CD4-positive, alpha-beta T cell (primary cell): ENCODE data around the gene KCNMA1. TPM values are rescaled to one million over a fixed set of nuclear protein-coding genes. Genes with fewer than 3 reads are reported as not detected.

ENCODE experiments used
- ATAC-seq: fragments of 200-7000 bp; cut with Tn5 transposase; one replicate; pipeline ENCODE4 v1.10.0; 2022; ENCODE audit warnings: mild to moderate bottlenecking; ENCODE audit not compliant: poor library complexity
- CTCF ChIA-PET: fragments of 350-600 bp; sonication (Branson Sonifier 250); formaldehyde crosslinking; loops from one replicate; lab custom pipeline; 2021; ENCODE audit warnings: antibody characterized with exemption, inconsistent platforms; lab: Charles Lee
- POLR2A ChIA-PET: fragments of 350-600 bp; sonication (Branson Sonifier 250); formaldehyde crosslinking; loops from one replicate; lab custom pipeline; 2021; ENCODE audit warnings: antibody characterized with exemption, inconsistent platforms; lab: Charles Lee
- DNase-seq, 14 experiments: peaks; one replicate each; pipeline ENCODE4 v3.0.0-alpha.2; 2013 to 2020; ENCODE audit warnings: mixed read lengths in 2 of 14
- H3K27ac ChIP-seq, 2 donors: one replicate each; pipeline versions ENCODE4 v1.5.1 to v1.7.0; 2013; ENCODE audit warnings: low read length in 2 of 2, low read depth in 1 of 2, mild to moderate bottlenecking in 1 of 2
- H3K27me3 ChIP-seq, 2 experiments: 1 replicate in 1 of 2; 2 replicates in 1 of 2; pipeline versions ENCODE4 v1.6.1 to v1.7.0; 2013; ENCODE audit warnings: low read length in 2 of 2, control low read depth in 1 of 2, mild to moderate bottlenecking in 1 of 2, moderate library complexity in 1 of 2; ENCODE audit not compliant: insufficient read depth in 2 of 2, control insufficient read depth in 1 of 2
- H3K36me3 ChIP-seq: one replicate; pipeline ENCODE4 v1.6.1; 2013; ENCODE audit warnings: low read length, control low read depth; ENCODE audit not compliant: insufficient read depth
- H3K4me1 ChIP-seq: one replicate; pipeline ENCODE4 v1.6.1; 2013; ENCODE audit warnings: low read length, control low read depth; ENCODE audit not compliant: insufficient read depth
- H3K4me3 ChIP-seq: one replicate; pipeline ENCODE4 v1.5.1; 2013; ENCODE audit warnings: mild to moderate bottlenecking, low read length, moderate library complexity
- H3K9me3 ChIP-seq, 2 experiments: 1 replicate in 1 of 2; 2 replicates in 1 of 2; pipeline versions ENCODE4 v1.6.1 to v1.7.0; 2013; ENCODE audit warnings: low read length in 2 of 2, mild to moderate bottlenecking in 2 of 2, control low read depth in 1 of 2, moderate library complexity in 1 of 2; ENCODE audit not compliant: control insufficient read depth in 1 of 2, insufficient read depth in 1 of 2
- H3K27ac Mint-ChIP-seq: one replicate; pipeline ENCODE4 v1.8.0; 2020; ENCODE audit warnings: mixed read lengths
- H3K27me3 Mint-ChIP-seq: one replicate; pipeline ENCODE4 v1.8.0; 2021; ENCODE audit warnings: mixed read lengths
- H3K36me3 Mint-ChIP-seq: one replicate; pipeline ENCODE4 v1.8.0; 2021; ENCODE audit warnings: low read depth, mixed read lengths
- H3K4me1 Mint-ChIP-seq: one replicate; pipeline ENCODE4 v1.8.0; 2021; ENCODE audit warnings: low read depth, mixed read lengths
- H3K4me3 Mint-ChIP-seq: one replicate; pipeline ENCODE4 v1.8.0; 2020; ENCODE audit warnings: mild to moderate bottlenecking, mixed read lengths
- H3K9me3 Mint-ChIP-seq: one replicate; pipeline ENCODE4 v1.8.0; 2020; ENCODE audit warnings: mixed read lengths
- intact Hi-C, 2 experiments: fragments of 100-400 bp; cut with DNase I in 1 of 2; cut with micrococcal nuclease in 1 of 2; formaldehyde crosslinking; loops; one replicate each; pipeline versions ENCODE4 v1.15.1 to v1.9.0; 2023 to 2025; cut with DNase I, micrococcal nuclease
- total RNA-seq, 174 experiments: library from RNA in 2 of 174; stranded (reverse) in 2 of 174; gene quantifications; one replicate each; pipeline ENCODE4 v1.2.3 and lab custom pipeline; 2021 to 2026
- TF ChIP-seq, protein P1 (sequence below): fragments of 200-600 bp; IDR thresholded peaks from one replicate; pipeline ENCODE4 v1.8.0; 2022; ENCODE audit warnings: antibody characterized with exemption, mild to moderate bottlenecking

Gene KCNMA1
- total RNA-seq, 2 experiments from 2014 or later: not detected

GRCh38 chr10:77401683-77402082 is 235.9 kb downstream of the KCNMA1 start:
- ChIA-PET CTCF (no interaction called here), POLR2A (no interaction called here)
- Mint-ChIP-seq H3K4me1 (no peaks in the 10 kb centered on the region), H3K27me3 (peaks cover 15% of the 10 kb centered on the region), H3K9me3 (no peaks in the 10 kb centered on the region), H3K27ac (no peak overlapping the region), H3K4me3 (no peak overlapping the region), H3K36me3 (no peaks in the 10 kb centered on the region)
- no peak for ATAC-seq
- Histone ChIP-seq H3K27me3 (no peaks in the 10 kb centered on the region), H3K27ac (no peak overlapping the region), H3K4me1 (no peaks in the 10 kb centered on the region), H3K36me3 (no peaks in the 10 kb centered on the region), H3K9me3 (no peaks in the 10 kb centered on the region), H3K4me3 (no peak overlapping the region)
- TF ChIP-seq, protein P1, sequence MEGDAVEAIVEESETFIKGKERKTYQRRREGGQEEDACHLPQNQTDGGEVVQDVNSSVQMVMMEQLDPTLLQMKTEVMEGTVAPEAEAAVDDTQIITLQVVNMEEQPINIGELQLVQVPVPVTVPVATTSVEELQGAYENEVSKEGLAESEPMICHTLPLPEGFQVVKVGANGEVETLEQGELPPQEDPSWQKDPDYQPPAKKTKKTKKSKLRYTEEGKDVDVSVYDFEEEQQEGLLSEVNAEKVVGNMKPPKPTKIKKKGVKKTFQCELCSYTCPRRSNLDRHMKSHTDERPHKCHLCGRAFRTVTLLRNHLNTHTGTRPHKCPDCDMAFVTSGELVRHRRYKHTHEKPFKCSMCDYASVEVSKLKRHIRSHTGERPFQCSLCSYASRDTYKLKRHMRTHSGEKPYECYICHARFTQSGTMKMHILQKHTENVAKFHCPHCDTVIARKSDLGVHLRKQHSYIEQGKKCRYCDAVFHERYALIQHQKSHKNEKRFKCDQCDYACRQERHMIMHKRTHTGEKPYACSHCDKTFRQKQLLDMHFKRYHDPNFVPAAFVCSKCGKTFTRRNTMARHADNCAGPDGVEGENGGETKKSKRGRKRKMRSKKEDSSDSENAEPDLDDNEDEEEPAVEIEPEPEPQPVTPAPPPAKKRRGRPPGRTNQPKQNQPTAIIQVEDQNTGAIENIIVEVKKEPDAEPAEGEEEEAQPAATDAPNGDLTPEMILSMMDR: no peak
- DNase-seq: no peak
- intact Hi-C loops: no loop called here

DNA sequence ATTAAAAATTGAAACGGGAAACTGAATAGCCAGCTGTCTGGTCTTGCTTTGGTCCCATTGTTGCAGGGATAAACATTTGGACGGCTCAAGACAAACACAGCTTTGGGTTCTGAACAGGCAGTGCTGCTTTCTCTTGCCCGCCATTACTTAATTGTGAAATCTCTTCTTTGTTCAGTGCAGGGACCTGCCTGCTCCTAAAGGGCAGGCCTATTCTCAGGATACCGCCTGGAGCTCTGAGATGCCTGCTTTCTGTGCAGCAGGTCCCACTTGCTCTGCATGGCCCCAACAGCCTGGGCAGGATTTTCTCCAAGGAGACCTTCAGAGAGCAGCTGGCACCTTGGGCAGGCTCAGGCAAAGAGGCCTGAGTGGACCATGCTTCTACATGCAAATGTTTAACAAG is 237.6 kb downstream of the KCNMA1 start:
- Mint-ChIP-seq H3K4me3 (no peak overlapping the region), H3K27ac (no peak overlapping the region), H3K4me1 (no peaks in the 10 kb centered on the region), H3K27me3 (peaks cover 15% of the 10 kb centered on the region), H3K9me3 (no peaks in the 10 kb centered on the region), H3K36me3 (no peaks in the 10 kb centered on the region)
- TF ChIP-seq, protein P1: no peak
- ATAC-seq (no peak), DNase-seq (no peak)
- H3K27me3 ChIP-seq: no peaks in the 10 kb centered on the region
- intact Hi-C loops: no loop called here
- H3K4me3 ChIP-seq: no peak overlapping the region
- CTCF ChIA-PET: no interaction called here
- no peaks in the 10 kb centered on the region for H3K36me3 ChIP-seq
- H3K4me1 ChIP-seq: no peaks in the 10 kb centered on the region
- POLR2A ChIA-PET: no interaction called here
- no peak overlapping the region for H3K27ac ChIP-seq
- H3K9me3 ChIP-seq: no peaks in the 10 kb centered on the region

DNA sequence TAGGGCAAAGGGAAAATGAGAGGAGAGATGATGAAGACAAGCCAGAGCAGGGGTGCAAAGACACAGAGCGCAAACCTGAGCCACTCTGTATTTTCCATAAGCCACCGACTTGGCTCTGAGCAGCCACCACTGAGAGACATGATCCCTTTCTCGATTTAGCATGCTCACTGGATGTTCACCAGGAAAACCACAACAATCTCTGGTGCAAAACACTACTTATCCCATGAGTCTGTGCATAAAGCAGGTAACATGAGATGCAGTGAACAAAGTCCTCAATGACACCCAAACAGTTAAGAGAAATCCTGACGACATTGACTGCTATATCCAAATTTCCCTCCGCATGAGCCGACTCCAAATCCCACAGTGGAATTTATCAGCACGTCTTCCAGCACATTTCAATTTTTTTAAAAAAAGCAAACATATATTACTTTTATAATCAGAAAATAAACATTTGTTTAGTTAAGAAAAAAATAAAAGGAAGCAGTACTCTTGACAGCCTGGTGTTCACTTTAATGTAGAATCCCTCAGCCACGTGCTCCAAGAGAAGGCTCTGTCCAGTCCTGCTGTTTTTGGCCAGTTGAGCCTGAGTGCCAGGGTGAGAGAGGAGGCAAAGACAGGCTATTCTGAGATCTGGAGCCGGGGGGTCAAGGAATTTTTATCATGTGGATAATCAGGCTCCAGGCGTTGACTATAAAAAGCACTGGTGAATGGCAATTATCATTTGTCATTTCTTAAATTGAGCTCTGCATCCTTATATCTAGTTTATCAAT is 238.4 kb downstream of the KCNMA1 start:
- Histone ChIP-seq H3K27me3 (no peaks in the 10 kb centered on the region), H3K9me3 (peaks cover 0 to 1% of the 10 kb centered on the region in 2 experiments), H3K36me3 (no peaks in the 10 kb centered on the region), H3K4me1 (no peaks in the 10 kb centered on the region), H3K4me3 (no peak overlapping the region), H3K27ac (no peak overlapping the region)
- Mint-ChIP-seq H3K4me3 (no peak overlapping the region), H3K9me3 (no peaks in the 10 kb centered on the region), H3K4me1 (no peaks in the 10 kb centered on the region), H3K36me3 (no peaks in the 10 kb centered on the region), H3K27me3 (peaks cover 9% of the 10 kb centered on the region), H3K27ac (no peak overlapping the region)
- POLR2A ChIA-PET: no interaction called here
- ATAC-seq (no peak), DNase-seq (no peak)
- intact Hi-C loops: no loop called here
- CTCF ChIA-PET: no interaction called here
- TF ChIP-seq, protein P1: no peak
